Memory B cell (primary cell): ENCODE results near the gene GNAS.
"Not testable (repeated sequence)": the region's sequence is repeated elsewhere in the genome, so short reads cannot be mapped to it uniquely, and the experiment has no call there.

Source experiments
- ATAC-seq: fragments of 150-1000 bp; cut with Tn5 transposase; 2 replicates; pipeline ENCODE4 v1.10.0; 2021; ENCODE audit warnings: low read depth, mild to moderate bottlenecking, moderate library complexity
- DNase-seq, 2 donors: peaks; one replicate each; pipeline ENCODE4 v3.0.0; 2022; ENCODE audit warnings: low spot score in 2 of 2
- H3K27ac Mint-ChIP-seq: one replicate; pipeline ENCODE4 v1.8.0; 2022; ENCODE audit warnings: mild to moderate bottlenecking, moderate library complexity, mixed read lengths
- H3K27me3 Mint-ChIP-seq: one replicate; pipeline ENCODE4 v1.8.0; 2022; ENCODE audit warnings: mixed read lengths
- H3K36me3 Mint-ChIP-seq: one replicate; pipeline ENCODE4 v1.8.0; 2022; ENCODE audit warnings: mild to moderate bottlenecking, mixed read lengths
- H3K4me1 Mint-ChIP-seq: one replicate; pipeline ENCODE4 v1.8.0; 2022; ENCODE audit warnings: mixed read lengths
- H3K4me3 Mint-ChIP-seq: one replicate; pipeline ENCODE4 v1.8.0; 2022; ENCODE audit warnings: mild to moderate bottlenecking, moderate library complexity, mixed read lengths
- H3K9me3 Mint-ChIP-seq: one replicate; pipeline ENCODE4 v1.8.0; 2022; ENCODE audit warnings: mixed read lengths

The GNAS gene

GRCh38 chr20:58819921-58820320 is 32.6 kb upstream of the GNAS start:
- H3K36me3 Mint-ChIP-seq = peaks cover 5% of the 10 kb centered on the region
- no peak overlapping the region for H3K4me3 Mint-ChIP-seq
- H3K27me3 Mint-ChIP-seq = peaks cover 2% of the 10 kb centered on the region
- DNase-seq = no peak
- no peaks in the 10 kb centered on the region for H3K4me1 Mint-ChIP-seq
- H3K27ac Mint-ChIP-seq = no peak overlapping the region
- ATAC-seq = no peak
- peaks cover 5% of the 10 kb centered on the region for H3K9me3 Mint-ChIP-seq

- not testable (repeated sequence) for H3K4me1 Mint-ChIP-seq, ATAC-seq, H3K27me3 Mint-ChIP-seq, H3K27ac Mint-ChIP-seq, H3K4me3 Mint-ChIP-seq, H3K36me3 Mint-ChIP-seq, DNase-seq, H3K9me3 Mint-ChIP-seq
These were observed 32.0 kb upstream of the GNAS start for GRCh38 chr20:58820515-58820914.

- no peak for ATAC-seq
- H3K4me3 Mint-ChIP-seq = no peak overlapping the region
These were observed 30.4 kb upstream of the GNAS start for GRCh38 chr20:58822149-58822548.

DNA sequence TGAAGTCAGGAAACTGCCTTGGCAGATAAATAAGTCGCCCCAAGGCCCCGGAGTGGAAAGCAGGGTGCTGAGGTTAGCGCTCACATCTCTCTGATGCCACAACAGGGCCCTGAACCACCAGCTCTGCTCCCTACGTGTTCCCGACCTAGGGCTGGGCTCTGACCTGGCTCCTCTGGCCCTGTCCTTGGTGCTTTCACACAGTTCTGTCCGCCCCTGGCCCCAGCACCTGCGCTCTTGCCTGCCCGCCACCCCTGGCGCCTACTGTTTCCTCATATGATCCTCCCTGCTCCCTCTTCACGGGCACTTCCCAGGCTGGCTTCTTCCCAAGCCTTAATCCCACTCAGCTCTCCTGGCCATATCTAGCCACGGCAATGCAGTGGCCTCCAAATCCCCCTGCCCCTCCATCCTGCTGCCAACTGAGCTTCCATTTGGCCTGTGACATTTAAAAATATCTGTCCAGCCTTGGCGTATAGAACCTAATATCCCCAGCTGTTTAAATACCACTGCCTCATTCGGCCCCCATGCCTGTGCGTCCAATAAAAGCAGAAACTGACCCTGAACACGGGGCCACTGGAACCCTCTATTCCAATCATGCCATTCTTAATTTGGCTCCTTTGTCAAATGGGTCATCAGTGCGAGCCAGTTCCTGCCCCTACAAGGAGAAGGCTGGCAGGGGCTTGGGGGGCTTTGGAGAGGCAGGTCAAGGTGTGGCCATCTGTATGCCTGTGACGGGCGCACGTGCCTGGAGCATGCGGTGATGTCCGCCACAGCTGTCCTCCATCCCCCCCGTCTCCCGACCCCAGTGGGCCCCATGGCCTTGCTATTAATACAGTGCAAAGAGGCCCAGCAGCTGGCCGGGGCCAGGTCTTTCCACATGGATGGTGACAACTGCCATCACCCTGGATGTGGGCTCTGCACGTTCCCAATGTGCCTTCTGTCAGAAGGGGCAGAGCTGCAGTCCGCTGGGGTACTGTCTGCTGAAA is 29.5 kb upstream of the GNAS start:
- DNase-seq (no peak), ATAC-seq (no peak)
- H3K4me3 Mint-ChIP-seq = no peak overlapping the region
- no peaks in the 10 kb centered on the region for H3K27me3 Mint-ChIP-seq
- peaks cover 5% of the 10 kb centered on the region for H3K9me3 Mint-ChIP-seq
- H3K4me1 Mint-ChIP-seq = no peaks in the 10 kb centered on the region
- H3K36me3 Mint-ChIP-seq = peaks cover 5% of the 10 kb centered on the region
- no peak overlapping the region for H3K27ac Mint-ChIP-seq

More at GRCh38 chr20:58822149-58822548, 30.4 kb upstream of the GNAS start:
- DNase-seq = no peak
- Mint-ChIP-seq H3K9me3 (peaks cover 5% of the 10 kb centered on the region), H3K36me3 (peaks cover 5% of the 10 kb centered on the region), H3K27ac (no peak overlapping the region), H3K27me3 (no peaks in the 10 kb centered on the region), H3K4me1 (no peaks in the 10 kb centered on the region)

DNA sequence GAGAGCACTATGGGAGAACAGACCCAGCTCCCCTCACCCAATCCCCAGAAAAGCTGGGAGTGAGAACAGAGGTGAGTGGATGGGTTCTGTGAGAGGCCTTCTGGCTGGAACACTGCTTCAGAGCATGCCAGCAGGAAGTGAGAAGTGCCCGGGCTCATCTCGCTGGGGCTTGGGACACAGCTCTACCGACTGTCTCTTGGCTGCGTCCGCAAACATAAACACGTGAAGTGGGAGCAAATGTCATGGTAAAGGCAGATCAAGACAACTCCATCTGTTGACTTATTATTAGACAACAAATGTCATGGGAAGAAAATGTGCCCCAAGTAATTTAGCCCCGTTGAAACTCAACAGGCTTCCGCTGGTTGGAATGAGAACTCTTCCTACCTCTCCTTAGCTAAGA is 27.7 kb upstream of the GNAS start:
- Mint-ChIP-seq H3K27ac (no peak overlapping the region), H3K4me3 (no peak overlapping the region), H3K36me3 (peaks cover 8% of the 10 kb centered on the region), H3K4me1 (no peaks in the 10 kb centered on the region), H3K27me3 (no peaks in the 10 kb centered on the region), H3K9me3 (peaks cover 8% of the 10 kb centered on the region)
- ATAC-seq (no peak), DNase-seq (no peak)

- peaks cover 8% of the 10 kb centered on the region for H3K9me3 Mint-ChIP-seq
- no peak overlapping the region for H3K4me3 Mint-ChIP-seq
- no peaks in the 10 kb centered on the region for H3K27me3 Mint-ChIP-seq
- DNase-seq (no peak), ATAC-seq (no peak)
- H3K27ac Mint-ChIP-seq = no peak overlapping the region
- H3K4me1 Mint-ChIP-seq = no peaks in the 10 kb centered on the region
- H3K36me3 Mint-ChIP-seq = peaks cover 8% of the 10 kb centered on the region
These were observed 27.1 kb upstream of the GNAS start for GRCh38 chr20:58825450-58825849.

- peaks cover 6% of the 10 kb centered on the region for H3K9me3 Mint-ChIP-seq
- no peak for ATAC-seq
- H3K4me1 Mint-ChIP-seq = no peaks in the 10 kb centered on the region
- H3K4me3 Mint-ChIP-seq = no peak overlapping the region
- H3K36me3 Mint-ChIP-seq = peaks cover 5% of the 10 kb centered on the region
- no peak for DNase-seq
- H3K27me3 Mint-ChIP-seq = no peaks in the 10 kb centered on the region
- H3K27ac Mint-ChIP-seq = no peak overlapping the region
These were observed 26.2 kb upstream of the GNAS start for GRCh38 chr20:58826271-58826670.

- Mint-ChIP-seq H3K9me3 (peaks cover 6% of the 10 kb centered on the region), H3K4me1 (no peaks in the 10 kb centered on the region), H3K4me3 (no peak overlapping the region), H3K27me3 (no peaks in the 10 kb centered on the region), H3K36me3 (peaks cover 3% of the 10 kb centered on the region), H3K27ac (no peak overlapping the region)
- DNase-seq = no peak
- ATAC-seq = no peak
These were observed 24.4 kb upstream of the GNAS start for GRCh38 chr20:58828136-58828535.

DNA sequence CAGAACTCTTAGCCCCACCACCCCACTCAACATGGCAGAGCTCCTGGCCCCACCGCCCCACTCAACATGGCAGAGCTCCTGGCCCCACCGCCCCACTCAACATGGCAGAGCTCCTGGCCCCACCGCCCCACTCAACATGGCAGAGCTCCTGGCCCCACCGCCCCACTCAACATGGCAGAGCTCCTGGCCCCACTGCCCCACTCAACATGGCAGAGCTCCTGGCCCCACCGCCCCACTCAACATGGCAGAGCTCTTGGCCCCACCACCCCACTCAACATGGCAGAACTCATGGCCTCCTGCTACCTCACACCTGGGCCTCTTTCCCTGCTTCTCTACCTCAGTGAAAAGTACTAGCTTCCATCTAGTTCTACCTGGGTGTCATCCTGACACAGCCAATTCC is 23.7 kb upstream of the GNAS start:
- H3K4me3 Mint-ChIP-seq, DNase-seq, H3K36me3 Mint-ChIP-seq, H3K9me3 Mint-ChIP-seq, H3K4me1 Mint-ChIP-seq, ATAC-seq, H3K27ac Mint-ChIP-seq, H3K27me3 Mint-ChIP-seq: not testable (repeated sequence)

GRCh38 chr20:58829531-58829941 is 23.0 kb upstream of the GNAS start:
- H3K27me3 Mint-ChIP-seq = peaks cover 4% of the 10 kb centered on the region
- peaks cover 3% of the 10 kb centered on the region for H3K36me3 Mint-ChIP-seq
- H3K9me3 Mint-ChIP-seq = peaks cover 6% of the 10 kb centered on the region
- H3K4me3 Mint-ChIP-seq = no peak overlapping the region
- ATAC-seq = no peak
- no peak for DNase-seq
- no peak overlapping the region for H3K27ac Mint-ChIP-seq
- no peaks in the 10 kb centered on the region for H3K4me1 Mint-ChIP-seq

- H3K4me1 Mint-ChIP-seq = no peaks in the 10 kb centered on the region
- H3K36me3 Mint-ChIP-seq = peaks cover 3% of the 10 kb centered on the region
- H3K27ac Mint-ChIP-seq = no peak overlapping the region
- ATAC-seq (no peak), DNase-seq (no peak)
- H3K9me3 Mint-ChIP-seq = peaks cover 6% of the 10 kb centered on the region
- H3K4me3 Mint-ChIP-seq = no peak overlapping the region
- peaks cover 4% of the 10 kb centered on the region for H3K27me3 Mint-ChIP-seq
These were observed 20.1 kb upstream of the GNAS start for GRCh38 chr20:58832457-58832856.

- H3K9me3 Mint-ChIP-seq = peaks cover 6% of the 10 kb centered on the region
- DNase-seq = no peak
- no peak for ATAC-seq
- no peak overlapping the region for H3K4me3 Mint-ChIP-seq
- H3K36me3 Mint-ChIP-seq = peaks cover 2% of the 10 kb centered on the region
- H3K27ac Mint-ChIP-seq = no peak overlapping the region
- H3K27me3 Mint-ChIP-seq = peaks cover 4% of the 10 kb centered on the region
- H3K4me1 Mint-ChIP-seq = no peaks in the 10 kb centered on the region
These were observed 18.6 kb upstream of the GNAS start for GRCh38 chr20:58833921-58834320.

GRCh38 chr20:58835231-58835630 is 17.3 kb upstream of the GNAS start:
- DNase-seq = no peak
- H3K36me3 Mint-ChIP-seq = no peaks in the 10 kb centered on the region
- H3K4me3 Mint-ChIP-seq = no peak overlapping the region
- peaks cover 3% of the 10 kb centered on the region for H3K9me3 Mint-ChIP-seq
- no peaks in the 10 kb centered on the region for H3K4me1 Mint-ChIP-seq
- H3K27me3 Mint-ChIP-seq = peaks cover 9% of the 10 kb centered on the region
- no peak overlapping the region for H3K27ac Mint-ChIP-seq
- ATAC-seq = no peak

- Mint-ChIP-seq H3K27me3 (peaks cover 14% of the 10 kb centered on the region), H3K4me1 (no peaks in the 10 kb centered on the region), H3K36me3 (peaks cover 2% of the 10 kb centered on the region), H3K9me3 (no peaks in the 10 kb centered on the region), H3K27ac (no peak overlapping the region), H3K4me3 (no peak overlapping the region)
- ATAC-seq (no peak), DNase-seq (no peak)
These were observed 15.8 kb upstream of the GNAS start for GRCh38 chr20:58836616-58837204.
